ENCODE results near the gene MRAP2.
A peak's percentile ranks its signal among the peaks of the same experiment; 100 is the strongest.
"Not testable (repeated sequence)": the region's sequence is repeated elsewhere in the genome, so short reads cannot be mapped to it uniquely, and the experiment has no call there.

Gene MRAP2

DNA sequence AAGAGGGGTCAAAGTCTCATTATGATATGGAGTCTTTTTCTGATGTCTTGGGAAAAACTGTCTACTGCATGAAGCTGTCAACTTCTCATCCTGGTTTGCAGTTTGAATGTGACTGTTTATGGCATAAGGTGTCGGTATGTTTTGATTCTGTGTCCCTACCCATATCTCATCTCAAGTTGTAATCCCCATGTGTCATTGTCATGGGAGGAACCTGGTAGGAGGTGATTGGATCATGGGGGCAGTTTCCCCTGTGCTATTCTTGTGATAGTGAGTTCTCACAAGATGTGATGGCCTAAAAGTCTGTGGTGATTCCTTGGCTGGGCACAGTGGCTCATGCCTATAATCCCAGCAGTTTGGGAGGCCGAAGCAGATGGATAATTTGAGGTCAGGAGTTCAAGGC lies 47.6 kb downstream of the MRAP2 start:
- no peak for DNase-seq

DNA sequence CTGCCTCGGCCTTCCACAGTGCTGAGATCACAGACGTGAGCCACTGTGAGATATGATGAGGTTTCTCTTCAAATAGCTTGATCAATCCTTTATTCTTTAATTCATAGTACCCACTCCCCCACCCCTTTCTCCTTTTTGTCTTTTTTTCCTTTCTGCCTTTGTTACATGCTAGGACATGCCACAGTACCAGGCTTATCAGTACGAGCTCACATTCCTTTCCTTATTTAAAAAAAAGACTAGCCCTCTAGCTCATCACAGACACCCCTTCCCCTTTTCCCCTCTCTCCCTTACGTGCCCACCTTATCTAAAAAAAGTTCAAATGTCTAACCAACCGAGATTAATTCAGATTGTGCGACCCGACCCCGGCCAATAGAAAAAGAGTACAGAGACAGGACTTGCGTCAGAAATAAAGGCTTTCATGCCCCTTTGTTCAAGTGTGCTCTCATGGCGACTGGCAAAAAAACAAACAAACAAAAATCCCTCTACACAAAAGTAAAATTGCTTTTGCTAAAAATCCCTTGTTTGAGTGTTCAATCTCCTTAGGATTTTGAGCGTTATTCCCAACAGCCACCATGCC lies 49.2 kb downstream of the MRAP2 start:
- DNase-seq = peak; percentile 61

DNA sequence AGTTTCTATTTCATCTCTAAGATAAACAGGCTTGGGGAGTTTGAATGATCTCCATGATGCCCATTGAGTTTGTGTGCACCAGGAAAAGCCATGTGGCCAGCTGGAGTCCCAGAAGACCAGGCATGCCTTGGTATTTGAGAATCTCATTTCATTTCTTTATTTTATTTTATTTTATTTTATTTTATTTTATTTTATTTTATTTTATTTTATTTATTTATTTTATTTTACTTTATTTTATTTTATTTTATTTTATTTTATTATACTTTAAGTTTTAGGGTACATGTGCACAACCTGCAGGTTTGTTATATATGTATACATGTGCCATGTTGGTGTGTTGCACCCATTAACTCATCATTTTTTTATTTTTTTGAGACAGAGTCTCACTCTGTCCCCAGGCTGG lies 51.1 kb downstream of the MRAP2 start:
- not testable (repeated sequence) for DNase-seq

DNA sequence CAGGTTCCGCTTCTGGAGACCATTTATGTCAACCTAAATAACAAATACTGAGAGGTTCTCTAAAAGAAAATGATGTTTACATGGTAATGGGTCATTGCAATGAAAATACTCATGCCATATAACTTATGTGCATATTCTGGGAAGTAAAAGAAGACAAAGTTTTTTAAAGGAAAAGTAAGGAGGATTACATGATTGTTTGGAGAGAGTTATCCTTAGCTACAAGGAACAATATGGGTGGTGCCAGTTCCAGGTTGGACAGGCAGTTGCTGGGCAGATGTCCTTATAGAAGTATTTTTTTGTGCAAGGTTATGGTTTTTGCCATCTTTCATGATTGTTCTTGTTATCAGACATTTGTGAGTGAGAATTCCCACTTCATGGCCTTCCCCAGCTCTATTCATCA lies 52.5 kb downstream of the MRAP2 start:
- no peak for DNase-seq

DNA sequence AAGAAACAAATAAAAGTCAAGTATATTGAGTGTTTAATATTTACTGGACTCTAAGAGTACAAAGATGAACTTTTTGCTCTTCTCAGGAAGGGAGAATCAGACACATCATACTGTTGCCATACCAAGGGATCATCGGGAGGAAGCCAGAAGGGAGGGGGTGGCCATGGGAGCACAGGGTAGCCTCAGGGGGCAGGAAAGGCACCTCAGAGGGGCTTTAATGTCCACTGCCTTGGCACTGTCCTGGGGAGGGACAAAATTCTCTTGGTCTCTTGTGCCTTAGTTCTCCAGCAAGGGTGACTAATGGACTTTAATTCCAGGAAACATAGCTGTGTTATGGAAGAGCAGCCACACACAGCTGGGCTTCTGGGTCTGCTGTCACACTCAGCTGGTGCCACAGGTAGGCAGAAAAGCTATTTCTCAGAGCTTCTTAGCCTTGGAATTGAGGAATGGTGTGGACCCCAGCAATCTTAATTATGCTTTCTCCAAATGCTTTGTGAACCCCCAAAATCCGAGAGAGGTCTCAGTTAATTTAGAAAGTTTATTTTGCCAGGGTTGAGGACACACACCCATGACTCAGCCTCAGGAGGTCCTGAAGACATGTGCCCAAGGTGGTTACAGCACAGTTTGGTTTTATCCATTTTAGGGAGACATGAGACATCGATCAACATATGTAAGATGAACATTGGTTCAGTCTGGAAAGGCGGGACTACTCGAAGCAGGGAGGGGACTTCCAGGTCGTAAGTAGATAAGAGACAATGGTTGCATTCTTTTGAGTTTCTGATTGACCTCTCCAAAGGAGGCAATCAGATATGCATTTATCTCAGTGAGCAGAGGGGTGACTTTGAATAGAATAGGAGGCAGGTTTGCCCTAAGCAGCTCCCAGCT lies 53.2 kb downstream of the MRAP2 start:
- DNase-seq = peak; percentile 1

DNA sequence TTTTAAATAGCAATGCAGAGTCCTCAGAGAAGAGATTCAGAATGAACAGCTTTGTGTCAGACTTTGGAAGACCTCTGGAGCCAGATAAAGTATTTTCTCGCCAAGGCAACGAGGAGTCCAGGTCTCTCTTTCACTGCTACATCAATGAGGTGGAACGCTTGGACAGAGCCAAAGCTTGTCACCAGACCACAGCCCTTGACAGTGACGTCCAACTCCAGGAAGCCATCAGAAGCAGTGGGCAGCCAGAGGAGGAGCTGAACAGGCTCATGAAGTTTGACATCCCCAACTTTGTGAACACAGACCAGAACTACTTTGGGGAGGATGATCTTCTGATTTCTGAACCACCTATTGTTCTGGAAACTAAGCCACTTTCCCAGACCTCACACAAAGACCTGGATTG lies 55.5 kb downstream of the MRAP2 start:
- DNase-seq = no peak

DNA sequence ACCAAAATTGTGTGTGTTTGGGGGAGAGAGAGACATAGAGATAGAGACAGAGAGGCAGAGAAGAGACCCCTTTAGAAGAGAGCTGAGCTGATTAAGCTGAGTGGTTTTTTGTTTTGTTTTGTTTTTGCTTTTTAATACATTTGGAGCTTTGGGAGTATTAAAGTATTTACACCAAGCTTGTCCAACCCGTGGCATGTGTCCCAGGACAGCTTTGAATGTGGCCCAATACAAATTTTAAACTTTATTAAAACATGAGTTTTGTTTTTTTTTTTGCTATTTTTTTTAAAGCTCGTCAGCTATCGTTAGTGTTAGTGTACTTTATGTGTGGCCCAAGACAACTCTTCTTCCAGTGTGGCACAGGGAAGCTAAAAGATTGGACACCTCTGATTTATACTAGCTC lies 56.0 kb downstream of the MRAP2 start:
- DNase-seq = no peak

DNA sequence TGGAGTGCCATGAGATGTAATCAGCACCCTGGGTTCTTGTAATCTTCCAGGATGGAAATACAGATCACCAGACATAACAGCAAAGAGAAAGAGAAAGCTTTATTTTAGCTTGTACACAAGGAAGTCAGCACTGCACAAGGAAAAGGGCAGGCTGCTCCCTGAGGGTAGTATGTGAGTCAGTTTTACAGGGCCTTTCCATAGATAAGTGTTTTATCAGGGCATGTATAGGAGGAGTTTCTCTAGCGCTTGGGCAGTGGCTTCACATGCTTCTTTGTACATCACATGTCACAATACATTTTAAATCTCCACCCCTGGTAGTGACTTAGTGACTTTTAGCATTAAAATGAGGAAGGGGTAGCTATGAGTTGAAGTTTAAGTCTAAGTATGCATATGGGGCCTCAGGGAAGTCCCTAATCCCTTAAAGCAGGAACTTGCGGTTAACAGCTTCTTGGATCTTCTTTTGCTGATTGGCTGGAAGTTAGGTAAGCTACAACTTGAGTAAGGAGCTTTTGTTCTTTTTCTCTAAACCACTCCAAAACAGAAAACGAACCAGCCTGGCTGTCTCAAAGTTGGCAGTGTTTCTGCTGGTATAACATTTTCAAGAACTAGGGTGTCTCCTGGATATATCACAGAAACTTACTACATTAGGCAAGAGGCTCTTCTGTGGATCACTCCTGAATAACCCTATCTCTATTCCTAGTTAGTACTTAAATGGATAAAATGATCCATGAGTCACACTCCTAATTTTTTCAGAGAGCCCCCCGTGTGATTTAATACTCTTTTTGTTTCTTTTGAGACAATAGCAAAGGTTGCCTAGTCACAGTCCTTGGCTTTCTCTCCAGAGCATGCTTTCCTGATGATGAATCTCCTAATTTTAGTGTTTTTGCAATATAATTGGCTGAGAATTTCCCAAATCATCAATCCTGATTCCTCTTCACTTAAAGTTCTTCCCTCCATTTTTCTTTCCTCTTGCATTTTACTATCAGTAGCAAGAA lies 60.2 kb downstream of the MRAP2 start:
- DNase-seq = no peak

DNA sequence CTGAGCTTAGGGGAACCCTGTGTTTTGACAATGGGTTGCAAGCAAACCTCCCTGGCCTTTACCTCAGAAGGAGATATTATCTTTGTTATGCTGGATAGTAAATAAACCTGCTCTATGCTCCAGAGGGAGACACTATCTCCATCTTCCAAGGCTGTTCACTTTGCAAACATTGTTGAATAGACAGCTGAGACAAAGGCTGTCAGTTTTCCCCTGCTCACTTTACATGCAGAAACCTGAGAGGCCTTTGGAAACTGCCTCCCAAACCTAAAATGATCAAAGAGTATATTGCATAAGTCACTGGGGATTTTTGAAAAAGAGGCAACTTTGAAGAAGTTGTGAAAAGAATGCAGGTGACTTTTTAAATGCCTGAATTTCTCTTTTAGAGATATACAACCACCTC lies 61.6 kb downstream of the MRAP2 start:
- DNase-seq = peak; percentile 27

DNA sequence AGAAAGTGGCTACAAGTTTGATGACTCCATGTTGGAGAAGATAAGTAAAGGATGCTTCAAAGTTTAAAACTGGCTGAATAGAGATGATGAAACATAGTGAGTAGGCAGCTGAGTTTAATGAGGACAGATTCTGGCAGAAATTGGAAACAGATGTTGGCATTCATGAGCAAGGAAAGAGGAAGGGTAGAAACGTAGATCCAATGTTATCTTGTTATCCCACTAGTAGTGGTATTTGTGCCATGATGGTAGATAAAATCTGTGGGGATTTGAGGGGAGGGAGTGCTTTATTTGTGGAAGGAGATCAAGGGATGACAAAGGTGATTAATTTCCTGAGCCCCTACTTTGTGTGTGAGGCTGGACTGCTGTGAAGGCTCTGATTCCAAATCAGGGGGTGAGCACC lies 69.5 kb downstream of the MRAP2 start:
- no peak for DNase-seq

DNA sequence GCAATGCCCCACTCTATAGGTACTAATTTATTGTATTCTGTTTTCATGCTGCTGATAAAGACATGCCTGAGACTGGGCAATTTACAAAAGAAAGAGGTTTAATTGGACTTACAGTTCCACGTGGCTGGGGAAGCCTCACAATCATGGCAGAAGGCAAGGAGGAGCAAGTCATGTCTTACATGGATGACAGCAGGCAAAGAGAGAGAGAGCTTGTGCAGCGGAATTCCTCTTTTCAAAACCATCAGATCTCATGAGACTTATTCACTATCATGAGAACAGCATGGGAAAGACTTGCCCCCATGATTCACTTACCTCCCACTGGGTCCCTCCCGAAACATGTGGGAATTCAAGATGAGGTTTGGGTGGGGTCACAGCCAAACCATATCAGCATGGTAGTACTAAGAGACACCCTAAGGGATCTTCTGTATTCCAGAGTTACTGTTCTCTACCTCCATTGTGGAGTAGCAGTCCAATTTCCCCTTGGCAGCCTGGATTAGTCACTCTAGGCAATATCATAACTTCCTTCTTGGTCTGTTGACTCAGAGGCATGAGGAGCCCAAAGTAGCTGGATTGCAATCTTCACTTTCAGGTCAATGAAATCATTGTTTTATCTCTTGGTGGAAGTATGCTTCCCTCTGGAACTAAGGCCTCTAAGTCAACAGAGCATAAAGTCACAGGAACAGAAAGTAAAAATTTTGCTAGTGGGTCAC lies 71.8 kb downstream of the MRAP2 start:
- DNase-seq = not testable (repeated sequence)

DNA sequence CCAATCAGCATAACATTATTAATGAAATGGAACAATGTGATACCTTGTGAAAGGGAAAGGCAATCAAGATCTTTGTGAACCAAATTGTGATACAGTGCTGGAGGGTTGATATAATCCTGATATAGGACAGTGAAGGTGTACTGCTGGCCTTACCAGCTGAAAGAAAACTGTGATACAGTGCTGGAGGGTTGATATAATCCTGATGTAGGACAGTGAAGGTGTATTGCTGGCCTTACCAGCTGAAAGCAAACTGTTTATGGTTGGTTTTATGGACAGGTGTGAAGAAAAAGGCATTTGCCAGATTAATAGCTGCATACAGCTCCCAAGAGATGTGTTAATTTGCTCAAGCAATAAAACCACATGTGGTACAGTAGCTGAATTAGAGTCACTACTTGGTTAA lies 73.9 kb downstream of the MRAP2 start:
- DNase-seq = no peak

DNA sequence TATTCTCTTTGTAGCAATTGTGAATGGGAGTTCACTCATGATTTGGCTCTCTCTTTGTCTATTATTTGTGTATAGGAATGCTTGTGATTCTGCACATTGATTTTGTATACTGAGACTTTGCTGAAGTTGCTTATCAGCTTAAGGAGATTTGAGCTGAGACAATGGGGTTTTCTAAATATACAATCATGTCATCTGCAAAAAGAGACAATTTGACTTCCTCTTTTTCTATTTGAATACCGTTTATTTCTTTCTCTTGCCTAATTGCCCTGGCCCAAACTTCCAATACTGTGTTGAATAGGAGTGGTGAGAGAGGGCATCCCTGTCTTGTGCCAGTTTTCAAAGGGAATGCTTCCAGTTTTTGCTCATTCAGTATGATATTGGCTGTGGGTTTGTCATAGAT lies 77.8 kb downstream of the MRAP2 start:
- DNase-seq = not testable (repeated sequence)

DNA sequence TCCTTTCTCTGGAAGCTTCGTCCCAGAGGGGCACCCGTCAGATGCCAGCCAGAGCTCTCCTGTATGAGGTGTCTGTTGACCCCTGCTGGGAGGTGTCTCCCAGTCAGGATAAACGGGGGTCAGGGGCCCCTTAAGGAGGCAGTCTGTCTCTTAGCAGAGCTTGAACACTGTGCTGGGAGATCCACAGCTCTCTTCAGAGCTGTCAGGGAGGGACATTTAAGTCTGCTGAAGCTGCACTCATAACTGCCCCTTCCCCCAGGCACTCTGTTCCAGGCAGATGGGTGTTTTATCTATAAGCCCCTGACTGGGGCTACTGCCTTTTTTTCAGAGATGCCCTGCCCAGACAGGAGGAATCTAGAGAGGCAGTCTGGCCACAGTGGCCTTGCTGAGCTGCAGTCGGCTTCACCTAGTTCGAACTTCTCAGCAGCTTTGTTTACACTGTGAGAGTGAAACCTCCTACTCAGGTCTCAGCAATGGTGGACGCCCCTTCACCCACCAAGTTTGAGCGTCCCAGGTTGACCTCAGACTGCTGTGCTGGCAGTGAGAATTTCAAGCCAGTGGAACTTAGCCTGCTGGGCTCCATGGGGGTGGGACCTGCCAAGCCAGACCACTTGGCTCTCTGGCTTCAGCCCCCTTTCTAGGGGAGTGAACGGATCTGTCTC lies 81.5 kb downstream of the MRAP2 start:
- not testable (repeated sequence) for DNase-seq

DNA sequence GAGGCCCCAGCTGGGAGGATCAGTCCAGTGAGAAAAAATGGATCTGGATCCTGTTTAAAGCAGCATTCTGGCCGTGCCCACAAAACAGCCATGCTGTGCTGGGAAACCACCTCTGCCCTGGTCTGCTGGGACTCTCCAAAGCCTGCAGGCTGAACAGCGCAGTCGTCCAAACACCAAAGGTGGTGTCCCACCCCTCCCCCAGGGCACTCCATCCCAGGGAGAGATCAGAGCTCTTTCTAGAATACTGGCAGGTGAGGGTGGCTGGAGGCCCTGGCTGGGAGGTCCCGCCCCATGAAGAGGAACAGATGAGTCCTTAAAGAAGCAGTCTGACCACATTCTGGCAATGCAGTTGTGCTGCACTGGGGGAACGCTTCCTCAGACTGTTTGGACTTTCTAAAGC lies 84.6 kb downstream of the MRAP2 start:
- DNase-seq = no peak

DNA sequence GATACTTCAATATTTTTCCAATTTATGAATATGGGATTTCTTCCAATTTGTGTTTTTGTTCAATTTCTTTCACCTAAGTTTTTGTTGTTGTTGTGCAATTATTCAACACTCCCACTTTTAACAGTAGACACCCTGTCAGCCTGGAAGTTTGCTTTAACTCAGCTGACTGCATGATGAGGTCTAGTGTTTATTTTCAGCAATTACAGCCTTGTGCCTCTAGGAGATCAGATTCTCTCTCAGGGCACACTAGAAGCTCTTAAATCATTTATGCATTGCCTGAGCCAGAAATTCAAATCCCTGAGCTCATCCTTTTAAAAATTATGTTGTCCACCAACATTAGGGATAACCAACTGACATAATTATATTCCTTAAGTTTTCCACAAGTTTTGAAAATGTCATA lies 85.7 kb downstream of the MRAP2 start:
- no peak for DNase-seq

DNA sequence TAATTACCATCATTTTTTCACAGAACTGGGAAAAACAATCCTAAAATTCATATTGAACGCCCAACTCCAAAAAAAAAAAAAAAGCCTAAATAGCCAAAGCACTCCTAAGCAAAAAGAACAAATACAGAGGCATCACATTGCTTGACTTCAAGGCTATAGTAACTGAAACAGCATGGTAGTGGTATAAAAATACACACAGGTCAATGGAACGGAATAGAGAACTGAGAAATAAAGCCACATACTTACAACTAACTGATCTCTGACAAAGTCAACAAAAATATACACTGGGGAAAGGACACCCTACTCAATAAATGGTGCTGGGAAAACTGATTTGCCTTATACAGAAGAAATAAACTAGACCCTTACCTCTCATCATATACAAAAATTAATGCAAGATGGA lies 89.6 kb downstream of the MRAP2 start:
- DNase-seq = no peak

DNA sequence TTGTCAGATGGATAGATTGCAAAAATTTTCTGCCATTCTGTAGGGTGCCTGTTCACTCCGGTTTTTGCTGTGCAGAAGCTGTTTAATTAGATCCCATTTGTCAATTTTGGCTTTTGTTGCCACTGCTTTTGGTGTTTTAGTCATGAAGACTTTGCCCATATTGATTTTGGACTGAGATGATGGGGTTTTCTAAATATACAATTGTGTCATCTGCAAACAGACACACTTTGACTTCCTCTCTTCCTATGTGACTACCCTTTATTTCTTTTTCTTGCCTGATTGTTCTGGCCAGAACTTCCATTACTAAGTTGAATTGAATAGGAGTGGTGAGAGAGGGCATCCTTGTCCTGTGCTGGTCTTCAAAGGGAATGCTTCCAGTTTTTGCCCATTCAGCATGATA lies 96.0 kb downstream of the MRAP2 start:
- not testable (repeated sequence) for DNase-seq

DNA sequence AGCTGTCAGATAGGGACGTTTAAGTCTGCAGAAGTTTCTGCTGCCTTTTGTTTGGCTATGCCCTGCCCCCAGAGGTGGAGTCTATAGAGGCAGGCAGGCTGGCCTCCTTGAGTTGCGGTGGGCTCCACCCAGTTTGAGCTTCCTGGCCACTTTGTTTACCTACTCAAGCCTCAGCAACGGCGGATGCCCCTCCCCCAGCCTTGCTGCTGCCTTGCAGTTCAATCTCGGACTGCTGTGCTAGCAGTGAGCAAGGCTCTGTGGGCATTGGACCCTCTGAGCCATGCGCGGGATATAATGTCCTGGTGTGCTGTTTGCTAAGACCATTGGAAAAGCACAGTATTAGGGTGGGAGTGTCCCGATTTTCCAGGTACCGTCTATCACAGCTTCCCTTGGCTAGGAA lies 99.8 kb downstream of the MRAP2 start:
- not testable (repeated sequence) for DNase-seq

DNA sequence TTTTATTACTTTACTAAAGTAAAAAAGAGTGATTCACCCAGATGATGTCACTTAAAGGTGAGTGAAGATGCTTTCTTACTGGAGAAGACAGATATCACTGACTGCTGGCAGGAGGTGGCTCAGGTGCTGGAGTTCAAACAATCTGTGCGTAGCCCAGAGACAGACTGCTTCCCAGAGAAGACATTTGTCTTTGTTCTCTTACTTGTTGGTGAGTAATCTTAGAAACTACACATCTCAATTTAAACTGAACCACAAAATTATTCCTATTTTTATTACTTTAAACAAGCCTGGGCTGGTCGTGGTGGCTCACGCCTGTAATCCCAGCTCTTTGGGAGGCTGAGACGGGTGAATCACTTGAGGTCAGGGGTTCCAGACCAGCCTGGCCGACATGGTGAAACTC lies 101.7 kb downstream of the MRAP2 start:
- no peak for DNase-seq

DNA sequence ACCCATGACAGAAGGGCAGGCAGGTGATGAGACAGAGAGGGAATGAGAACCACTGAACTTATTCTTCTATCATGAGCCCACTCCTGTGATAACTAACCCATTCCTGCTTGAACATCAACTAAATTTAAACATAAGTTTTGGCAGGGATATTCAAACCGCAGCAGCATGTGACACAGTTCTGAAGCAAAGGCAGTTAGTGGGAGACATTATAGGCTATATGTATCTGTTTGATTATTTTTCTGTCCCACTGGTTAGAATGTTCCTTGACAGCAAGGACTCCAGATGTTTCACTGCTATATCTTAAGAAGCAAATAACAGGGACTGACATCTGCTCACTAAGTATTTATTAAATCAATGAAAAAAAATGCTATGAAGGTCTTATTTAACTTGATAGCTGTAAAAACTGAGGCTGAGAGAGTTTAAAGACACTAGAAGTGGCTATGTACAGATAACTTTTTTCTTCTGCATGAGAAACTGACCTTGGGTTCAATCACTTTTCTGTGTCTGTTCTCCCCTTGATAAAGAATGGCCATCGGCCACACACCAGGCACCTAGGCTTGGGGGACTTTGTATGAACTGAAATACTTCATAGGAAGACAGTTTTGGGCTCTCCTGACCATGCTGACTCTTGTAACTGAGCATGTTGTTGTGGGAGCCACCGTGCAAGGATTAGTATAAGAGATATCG lies 102.9 kb downstream of the MRAP2 start:
- DNase-seq = no peak

DNA sequence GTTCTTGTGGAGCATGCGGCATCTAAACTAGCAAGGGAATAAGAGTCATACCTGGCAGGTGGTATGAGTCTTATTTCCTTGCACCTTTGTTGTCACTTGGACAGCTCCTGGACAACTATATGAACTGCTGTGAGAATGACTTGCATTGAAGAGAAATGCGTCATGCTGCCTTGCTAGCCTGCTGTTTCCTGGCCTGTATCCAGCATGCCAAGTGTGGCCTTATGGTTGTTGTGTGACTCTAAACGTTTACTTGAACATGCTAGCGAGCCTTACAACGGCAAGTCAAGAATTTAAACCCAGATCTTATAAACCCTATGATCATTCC lies 103.4 kb downstream of the MRAP2 start:
- peak; percentile 20 for DNase-seq
